AG08395 (cell line): ENCODE measurements around the gene SIX5.
"Not testable (repeated sequence)": the region's sequence is repeated elsewhere in the genome, so short reads cannot be mapped to it uniquely, and the experiment has no call there.

Experiments
- DNase-seq: peaks from one replicate; pipeline ENCODE4 v3.0.0; 2012; ENCODE audit warnings: mixed read lengths, low spot score

SIX5 gene

DNA sequence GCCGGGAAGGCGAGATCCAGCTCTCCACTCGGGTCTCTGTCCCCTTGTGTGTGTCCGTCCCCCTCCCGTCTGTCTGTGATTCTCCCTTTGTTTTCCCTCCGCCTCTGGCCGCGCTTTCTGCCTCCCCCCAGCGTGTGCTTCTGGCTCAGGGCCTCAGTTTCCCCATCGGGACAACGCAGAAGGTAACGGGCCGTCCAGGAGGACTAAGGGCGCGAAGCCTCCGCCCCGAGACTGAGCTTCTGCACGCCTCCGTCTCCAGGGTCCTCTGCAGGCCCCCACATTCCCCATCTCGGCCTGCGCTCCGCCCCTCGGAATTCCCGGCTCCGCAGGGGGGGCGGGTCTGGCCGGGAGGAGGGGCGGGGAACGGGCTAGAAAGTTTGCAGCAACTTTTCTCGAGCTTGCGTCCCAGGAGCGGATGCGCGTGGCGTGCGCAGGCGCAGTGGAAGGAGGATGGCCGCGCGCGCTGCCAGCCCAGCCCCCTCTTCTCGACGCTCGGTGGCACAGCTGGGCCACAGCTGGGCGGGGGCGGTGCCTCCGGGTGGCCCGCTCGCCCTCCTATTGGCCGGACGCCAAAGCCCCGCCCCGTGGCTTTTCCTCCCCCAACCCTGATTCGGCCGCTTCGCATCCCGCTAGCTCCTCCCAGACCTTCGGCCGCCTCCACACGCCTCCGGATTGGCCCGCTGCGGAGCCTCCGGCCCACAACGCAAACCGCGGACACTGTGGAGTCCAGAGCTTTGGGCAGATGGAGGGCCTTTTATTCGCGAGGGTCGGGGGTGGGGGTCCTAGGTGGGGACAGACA lies at the start of gene SIX5:
Gene SIX5 (minus strand): TSS at position 269 of the 799 bp plus-strand sequence. CDS start 408 bp downstream, outside the sequence.
- DNase-seq = peak; percentile 98

DNA sequence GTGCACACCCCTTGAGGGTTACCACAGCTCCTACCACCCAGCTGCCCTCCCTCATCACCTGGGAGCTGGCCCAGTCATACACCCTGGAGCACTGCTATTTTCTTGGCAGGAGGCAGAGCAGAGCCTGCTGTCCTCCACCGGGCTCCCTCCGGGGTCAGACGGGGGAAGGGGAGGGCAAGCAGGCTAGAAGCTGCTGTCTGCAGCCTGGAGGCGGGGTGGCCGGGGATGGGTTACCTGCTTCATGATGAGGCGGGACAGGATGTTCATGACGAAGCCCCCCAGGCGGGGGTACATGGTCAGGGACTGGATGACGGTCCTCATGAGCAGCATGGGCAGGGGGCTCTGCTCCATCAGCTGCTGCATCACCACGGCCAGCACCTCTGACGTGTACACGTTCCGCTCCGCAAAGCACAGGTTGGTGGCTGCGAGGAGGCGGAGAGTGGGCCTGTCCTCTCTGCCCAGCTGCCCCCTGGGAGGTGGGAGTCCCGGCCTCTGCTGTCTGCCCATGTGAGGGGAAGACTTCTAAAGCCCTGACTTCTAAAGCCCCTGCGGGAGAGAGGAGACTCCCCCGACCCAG lies 48.8 kb upstream of the SIX5 start:
- no peak for DNase-seq

DNA sequence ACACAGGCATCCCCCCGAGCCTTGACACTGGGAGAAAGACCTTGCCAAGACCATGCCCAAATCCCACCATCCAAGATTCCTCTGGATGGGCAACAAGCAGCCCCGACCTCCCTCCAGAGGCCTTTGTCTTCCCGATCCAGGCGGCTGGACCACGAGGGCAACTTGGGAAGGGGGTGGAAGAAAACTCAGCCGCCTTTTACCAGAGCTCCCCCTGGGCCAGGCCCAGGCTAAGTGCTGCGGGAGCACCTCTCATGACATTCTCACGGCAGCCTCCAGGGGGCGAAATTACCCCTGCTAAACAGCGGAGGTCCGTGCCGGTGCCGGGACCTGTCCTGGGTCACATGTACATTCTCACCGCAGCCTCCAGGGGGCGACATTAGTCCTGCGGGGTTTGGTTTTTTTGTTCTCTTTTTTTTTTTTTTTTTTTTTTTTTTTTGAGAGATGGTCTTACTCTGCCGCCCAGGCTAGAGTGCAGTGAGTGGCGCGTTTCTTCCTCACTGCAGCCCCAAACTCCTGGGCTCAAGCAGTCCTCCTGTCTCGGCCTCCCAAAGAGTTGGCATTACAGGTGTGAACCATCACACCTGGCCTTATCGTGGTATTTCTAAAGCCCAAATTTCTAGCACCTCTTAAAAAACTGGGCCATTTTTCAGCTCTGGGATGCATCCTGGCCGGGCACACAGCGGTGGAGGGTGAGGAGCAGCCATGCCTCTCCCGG lies 48.1 kb upstream of the SIX5 start:
- peak; percentile 98 for DNase-seq

DNA sequence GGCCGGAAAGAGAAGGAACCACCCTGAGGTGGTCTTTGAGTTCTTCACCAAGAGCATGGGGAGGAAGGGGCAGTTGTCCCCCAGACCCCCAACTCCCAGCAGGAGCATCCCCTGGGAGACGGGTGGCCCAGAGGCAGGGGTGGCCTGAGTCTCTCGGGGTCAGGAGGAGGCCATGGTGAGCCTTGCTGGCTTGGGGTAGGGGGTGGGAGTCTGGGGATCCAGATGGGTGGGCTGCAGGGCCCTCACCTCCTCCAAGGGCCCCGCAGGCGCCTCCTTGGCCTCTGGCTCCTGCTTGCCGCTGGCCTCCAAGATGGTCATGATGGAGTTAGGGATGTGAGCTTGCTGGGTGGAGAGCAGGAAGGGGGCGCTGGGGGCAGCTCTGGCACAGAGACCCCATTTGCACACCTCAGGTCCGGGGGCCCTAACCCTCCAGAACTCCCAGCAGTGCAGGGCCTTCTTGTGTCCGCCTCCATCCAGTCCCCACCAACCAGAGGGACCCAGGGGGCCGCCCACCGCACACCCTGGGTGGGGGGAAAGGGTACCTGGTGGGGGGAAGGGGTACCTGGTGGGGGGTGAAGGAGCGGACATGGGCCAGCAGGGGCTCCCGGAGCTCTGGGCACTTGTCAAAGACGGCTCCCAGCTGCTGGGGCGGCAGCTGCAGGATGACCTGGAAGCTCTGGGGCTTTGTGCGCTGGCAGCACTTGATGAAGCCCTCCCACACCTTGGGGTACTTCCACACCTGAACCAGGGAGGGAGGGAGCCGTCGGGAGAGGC lies 47.4 kb upstream of the SIX5 start:
- no peak for DNase-seq

DNA sequence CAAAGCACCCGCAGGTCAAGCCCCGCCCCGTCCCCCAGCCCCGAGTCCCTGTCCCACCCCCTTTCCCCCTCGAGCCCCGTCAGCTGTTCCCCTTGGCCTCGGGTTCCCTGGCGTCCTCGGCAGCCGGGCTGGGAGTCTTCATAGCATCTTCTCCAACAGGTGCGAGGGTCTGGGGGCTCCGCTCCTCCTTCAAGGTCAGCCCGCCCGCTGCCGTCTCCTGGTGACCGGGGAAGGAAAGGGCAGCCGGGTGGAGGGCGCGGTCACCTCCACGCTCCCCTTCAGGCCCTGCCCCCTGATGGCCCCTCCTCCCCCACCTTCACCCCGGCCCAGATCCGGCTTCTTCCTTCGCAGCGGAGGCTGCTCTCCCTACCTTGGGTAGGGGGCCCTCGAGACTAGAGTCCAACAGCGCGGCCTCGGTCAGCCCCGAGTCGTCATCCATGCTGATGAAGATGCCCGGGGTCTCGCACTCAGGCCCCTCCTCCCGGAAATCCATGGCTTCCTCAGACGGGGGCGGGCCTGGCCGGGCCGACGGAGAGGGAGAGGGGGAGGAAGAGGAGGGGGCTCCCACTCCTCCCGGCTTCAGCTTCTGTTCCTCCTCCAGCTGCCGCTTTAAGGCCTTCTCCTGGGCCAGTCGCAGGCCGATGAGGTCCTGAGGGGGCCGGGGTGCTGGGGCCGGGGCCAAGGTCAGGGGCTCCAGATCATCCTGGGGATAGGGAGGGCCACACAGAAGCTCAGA lies 46.6 kb upstream of the SIX5 start:
- DNase-seq = no peak

DNA sequence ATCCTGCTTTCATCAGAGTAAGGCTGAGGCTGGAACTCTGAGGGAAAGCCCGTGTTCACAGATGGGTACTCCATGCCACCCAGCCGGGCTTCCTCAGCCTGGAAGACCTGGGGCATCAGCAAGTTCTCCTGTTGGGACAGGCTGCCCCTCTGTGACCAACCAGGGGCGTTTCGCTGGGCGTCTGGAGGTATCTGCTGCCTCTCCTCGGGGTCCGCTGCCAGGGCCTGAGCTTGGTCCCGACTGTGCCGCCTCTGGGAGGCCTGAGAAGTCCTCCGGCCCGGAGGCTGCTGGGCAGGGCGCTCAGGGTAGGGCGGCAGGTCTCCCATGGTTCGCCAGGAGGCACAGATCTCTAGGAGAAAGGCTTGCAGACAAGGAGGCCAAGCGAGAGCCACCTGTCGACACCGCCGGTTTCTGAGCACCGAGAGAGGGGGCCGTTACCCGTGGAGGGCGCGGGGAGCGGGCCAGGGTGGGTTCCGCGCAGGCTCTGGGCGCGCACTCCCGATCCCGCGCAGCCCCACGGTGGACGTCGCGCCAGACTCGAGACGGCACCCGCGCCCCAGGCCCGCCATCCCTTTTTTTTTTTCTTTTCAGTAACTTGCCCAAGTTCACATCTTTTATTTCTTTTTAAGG lies 45.9 kb upstream of the SIX5 start, which contains the start of gene RSPH6A:
Gene RSPH6A (minus strand): TSS at position 458 of the 630 bp plus-strand sequence. CDS start 132 bp downstream, at position 326.
- no peak for DNase-seq

DNA sequence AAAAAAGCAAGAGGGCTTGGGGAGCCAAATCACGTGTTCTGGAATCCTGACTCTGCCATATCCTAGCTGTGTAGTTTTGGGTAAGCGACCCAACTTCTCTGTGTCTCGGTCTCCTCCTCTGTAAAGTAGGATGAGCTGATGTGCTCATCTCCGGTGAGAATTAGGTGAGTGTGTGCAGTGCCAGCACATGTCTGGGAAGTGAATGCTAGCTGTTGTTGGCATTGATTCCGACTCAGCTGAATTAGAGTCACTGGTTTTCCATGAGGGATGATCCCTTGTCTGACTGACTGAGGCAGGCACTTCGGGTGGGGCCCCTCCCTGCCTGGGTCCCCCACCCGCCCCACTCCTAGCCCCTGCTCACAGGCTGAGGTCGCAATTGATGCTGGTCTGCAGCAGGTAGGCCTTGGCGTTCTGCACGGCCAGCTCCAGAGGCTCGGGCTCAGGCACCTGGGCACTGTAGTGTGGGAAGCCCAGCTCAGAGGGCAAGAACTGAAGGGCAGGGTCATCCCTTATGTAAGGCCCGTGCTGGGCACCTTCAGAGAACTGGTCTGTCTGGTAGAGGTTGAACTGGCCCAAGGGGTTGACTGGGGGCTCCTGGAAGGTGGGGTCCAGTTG lies 45.2 kb upstream of the SIX5 start:
- DNase-seq = no peak

DNA sequence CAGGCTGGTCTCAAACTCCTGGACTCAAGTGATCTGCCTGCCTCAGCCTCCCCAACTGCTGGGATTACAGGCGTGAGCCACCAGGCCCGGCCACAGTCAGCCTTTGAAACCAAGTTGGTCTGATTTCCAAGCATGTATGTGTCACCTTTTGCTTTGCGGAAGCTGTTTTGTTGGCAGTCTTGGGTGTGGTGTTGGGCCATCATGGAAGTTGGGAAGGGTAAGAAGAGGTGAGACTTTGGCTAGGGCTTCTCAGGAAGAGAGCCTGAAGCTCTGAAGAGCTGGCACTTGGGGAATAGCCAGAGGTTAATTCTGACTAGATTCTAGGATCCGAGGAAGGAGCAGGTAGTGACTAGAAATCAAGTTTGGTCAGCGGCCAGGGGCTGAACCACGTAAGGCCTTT lies 43.2 kb upstream of the SIX5 start:
- DNase-seq = no peak

DNA sequence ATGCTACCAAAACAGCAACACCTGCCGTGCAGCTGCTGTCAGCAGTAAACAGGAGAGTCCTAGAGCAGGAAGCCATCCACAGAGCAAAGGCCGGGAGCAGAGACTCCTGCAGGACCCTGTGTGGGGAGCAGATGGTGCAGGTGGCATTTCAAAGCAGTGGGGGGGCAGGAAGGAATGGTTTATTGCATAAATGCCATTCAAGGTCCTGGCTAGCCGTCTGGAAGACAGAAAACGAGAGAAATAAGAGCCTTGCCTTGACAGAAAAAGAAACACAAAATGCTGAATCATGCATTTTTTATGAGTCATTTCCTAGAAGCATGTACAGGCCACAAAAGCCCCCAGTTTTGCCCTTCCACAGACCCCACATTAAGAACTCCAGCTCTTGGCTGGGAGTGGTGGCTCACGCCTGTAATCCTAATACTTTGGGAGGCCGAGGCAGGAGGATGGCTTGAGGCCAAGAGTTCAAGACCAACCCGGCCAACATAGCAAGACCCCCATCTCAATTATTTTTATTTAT lies 40.6 kb upstream of the SIX5 start:
- peak; percentile 29 for DNase-seq

DNA sequence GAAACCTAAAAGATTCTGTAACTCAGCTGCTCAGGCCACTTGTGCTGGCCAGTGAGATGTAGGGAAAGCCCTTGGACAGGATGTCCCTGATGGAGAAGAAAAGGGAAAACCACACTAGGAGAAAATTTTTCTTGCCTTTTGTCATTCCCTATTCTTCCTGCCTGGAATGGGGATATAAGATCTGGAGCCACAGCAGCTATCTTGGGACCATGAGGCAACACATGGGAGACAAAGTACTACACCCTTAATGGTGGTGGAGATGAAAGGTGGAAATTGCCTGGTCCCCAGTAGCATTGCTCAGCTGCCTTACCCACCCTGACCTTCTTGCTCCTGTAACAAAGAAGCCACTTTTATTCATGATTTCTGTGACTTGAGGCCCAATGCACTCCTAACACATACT lies 36.7 kb upstream of the SIX5 start:
- DNase-seq = no peak

DNA sequence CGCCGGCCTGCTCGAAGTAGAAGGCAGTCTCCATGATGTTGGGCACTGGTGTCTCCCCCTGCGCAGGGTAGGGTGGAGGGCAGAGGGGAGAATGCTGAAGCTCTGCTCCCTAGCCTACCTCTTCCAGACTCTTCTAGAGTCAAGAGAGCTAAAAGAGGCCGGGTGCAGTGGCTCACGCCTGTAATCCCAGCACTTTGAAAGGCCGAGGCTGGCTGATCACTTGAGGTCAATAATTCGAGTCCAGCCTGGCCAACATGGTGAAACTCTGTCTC lies 35.8 kb upstream of the SIX5 start:
- no peak for DNase-seq

DNA sequence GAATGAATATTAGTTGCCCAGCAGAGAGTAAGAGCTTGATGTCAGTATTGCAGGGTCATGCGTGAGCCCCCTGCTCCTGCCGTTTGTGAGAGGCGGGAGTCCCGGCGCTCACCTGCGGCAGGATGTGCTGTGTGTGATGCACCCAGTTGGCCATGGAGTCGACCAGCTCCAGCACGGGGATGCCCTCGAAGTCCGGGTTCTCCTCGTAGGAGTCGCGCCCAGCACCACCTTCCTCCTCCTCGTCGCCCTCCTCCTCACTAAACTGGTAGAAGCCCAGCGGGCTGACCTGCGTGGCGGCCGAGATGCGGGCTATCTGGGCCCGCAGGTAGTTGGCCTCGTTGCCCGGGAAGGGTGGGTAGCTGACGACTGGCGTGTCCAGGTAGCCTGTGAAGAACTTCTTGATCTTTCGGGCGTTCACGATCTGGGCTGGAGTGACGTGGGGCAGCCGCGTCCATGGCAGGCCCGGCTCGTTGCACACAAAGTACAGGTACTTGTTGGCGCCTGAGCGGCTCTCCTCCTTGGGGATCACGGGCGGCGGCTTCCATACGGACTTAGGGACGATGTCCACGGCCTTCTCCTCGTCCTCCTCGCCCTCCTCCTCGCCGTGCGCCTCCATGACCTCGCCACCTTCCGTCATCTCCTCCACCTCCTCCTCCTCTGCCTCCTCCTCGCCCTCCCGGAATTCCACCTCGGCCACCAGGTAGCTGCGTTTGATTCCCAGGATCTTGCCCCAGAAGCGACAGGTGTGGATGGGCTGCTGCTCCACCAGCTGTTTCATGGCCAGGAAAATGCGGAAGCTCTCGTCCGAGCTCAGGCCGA lies 35.3 kb upstream of the SIX5 start:
- no peak for DNase-seq

DNA sequence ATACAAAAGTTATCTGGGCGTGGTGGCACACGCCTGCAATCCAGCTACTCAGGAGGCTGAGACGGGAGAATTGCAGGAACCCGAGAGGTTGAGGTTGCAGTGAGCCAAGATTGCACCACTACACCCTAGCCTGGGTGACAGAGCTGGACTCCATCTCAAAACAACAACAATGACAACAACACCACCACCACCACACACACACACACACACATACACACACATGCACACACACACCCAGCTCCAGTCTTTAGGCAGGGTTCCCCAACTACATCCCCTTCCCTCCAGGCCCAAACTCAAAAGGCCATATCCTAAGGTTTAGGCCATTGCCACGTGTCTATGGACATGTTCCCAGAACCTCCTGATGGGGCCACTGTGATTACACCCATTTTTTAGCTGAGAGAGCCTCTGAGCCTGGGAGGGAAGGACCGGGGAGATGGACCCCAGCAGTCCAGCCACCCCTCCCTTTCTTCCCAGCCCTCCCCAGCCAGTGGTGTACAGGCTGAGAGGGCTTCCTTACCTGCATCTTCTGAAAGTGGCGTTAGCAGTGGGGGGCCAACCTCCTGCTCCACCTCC lies 32.6 kb upstream of the SIX5 start:
- no peak for DNase-seq

DNA sequence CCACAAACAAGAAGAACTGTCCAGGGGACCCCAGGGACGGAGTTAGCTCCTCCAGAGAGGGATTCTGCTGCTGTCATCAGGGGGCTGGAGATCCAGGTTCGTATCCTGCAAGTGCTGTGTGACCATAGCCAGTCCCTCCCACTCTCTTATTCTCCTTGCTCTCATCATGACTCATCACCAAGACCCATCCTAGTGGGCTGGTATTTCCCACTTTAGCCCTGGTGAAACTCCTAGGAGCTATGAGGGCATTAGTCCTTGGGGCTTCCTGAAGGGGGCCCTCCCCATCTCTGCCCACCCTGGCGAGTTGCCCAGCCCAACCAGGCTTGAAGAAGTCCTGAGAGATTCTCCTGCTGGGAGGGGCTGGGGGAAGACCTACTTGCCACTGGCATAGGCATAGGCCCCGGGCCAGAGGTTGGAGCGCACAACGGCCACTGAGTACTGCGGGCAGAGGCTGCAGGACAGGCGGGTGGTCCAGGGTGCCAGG lies 31.1 kb upstream of the SIX5 start:
- peak; percentile 46 for DNase-seq

DNA sequence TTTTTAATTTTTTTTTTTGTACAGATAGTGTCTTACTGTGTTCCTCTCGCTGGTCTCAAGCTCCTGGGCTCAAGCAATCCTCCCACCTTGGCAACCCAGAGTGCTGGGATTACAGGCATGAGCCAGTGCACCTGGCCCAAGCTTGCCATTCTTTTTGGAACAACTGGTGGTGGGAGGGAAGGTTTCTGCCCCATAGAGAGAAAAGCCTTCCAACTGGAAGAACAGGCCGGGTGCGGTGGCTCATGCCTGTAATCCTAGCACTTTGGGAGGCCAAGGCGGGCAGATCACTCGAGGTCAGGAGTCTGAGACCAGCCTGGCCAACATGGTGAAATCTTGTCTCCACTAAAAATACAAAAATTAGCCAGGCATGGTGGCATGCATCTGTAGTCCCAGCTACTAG lies 30.5 kb upstream of the SIX5 start:
- not testable (repeated sequence) for DNase-seq

DNA sequence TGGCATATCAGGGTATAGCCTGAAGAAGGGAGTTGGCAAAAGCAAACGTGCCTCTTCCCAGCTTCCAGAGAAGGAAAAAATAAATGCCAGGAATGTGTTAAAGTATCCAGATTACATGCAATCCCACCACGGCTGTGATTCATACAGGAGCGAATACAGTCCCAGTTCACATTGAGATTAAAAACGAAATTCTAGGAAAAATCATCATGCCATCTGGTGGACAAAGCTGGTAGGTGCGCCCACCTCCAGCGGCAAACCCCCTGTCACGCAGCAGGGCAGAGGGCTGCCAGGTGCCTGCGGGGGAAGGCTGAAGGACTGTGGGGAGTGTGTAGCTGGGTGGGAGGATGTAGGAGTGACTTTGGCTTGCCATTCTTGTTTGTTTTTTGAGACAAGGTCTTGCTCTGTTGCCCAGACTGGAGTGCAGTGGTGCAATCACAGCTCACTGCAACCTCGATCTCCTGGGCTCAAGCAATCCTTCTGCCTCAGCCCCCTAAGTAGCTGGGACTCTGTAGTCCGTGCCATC lies 30.0 kb upstream of the SIX5 start:
- peak; percentile 90 for DNase-seq

DNA sequence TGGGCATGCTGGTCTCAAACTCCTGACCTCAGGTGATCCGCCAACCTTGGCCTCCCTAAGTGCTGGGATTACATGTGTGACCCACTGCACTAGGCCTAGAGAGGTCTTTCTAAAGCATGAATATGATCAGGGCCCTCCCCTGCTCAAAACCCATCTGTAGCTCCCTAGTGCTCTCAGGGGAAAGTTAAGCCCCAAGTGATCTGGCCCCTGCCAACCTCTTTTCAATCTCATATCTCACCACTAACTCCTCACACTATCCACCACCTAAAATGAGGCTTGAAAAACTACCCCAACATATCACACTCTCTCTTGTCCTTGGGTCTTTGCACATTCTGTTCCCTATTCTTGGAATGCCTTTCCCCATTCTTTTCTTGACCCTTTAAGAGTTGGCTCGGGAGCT lies 25.6 kb upstream of the SIX5 start:
- no peak for DNase-seq

DNA sequence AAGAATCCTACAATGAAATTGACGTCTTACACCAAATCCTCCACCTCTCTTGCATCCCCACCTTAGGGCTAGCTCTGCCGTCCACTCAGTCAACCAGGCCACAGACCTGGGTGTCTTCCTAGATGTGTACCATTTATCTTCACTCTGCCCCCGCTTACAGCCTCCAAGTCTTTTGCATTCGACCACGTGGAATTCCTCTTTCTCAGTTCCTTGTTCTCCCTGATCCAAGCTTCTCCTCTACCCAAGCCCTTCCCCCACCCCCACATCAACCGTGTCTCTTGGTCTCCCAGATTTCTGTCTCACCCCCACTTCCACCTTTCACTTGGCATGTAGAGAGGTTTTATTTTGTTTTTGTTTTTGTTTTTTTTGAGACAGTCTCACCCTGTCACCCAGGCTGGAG lies 24.8 kb upstream of the SIX5 start:
- no peak for DNase-seq

DNA sequence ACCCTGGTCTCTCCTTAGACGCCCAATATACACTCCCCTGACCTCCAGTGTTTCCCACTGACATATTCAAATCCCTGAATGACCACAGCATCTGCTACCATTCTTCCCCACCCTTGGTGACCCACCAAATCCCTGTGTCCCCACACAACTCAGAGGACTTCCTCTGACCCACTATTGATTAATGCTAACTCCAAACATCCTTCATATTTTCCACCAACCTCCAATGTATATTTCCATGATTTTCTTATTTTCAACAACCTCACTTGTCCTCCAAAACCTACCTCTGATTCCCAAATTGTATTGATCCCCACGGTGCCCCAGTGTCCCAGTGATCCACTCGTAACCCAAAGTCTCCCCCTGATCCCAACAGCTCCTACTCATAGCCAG lies 24.1 kb upstream of the SIX5 start:
- DNase-seq = no peak
